Left lung (tissue), 10 donors: ENCODE data around the gene BROX. TPM values are rescaled to one million over a fixed set of nuclear protein-coding genes. Genes with fewer than 3 reads are reported as not detected.

Source experiments
- ATAC-seq: fragments of 200-7000 bp; cut with Tn5 transposase; one replicate; pipeline ENCODE4 v1.9.1; 2020; ENCODE audit warnings: moderate library complexity
- DNase-seq, 4 donors: peaks; one replicate each; pipeline ENCODE4 v3.0.0-alpha.2; 2013 to 2020
- H3K27ac ChIP-seq, 2 donors: fragments of 200-600 bp; sonication (generic) in 1 of 2; one replicate each; pipeline versions ENCODE4 v1.5.0 to v1.8.0; 2020 to 2021
- H3K27me3 ChIP-seq, 2 donors: fragments of 200-600 bp; sonication (generic) in 1 of 2; one replicate each; pipeline versions ENCODE4 v1.5.0 to v1.8.0; 2020 to 2021
- H3K36me3 ChIP-seq, 2 donors: fragments of 200-600 bp; sonication (generic) in 1 of 2; one replicate each; pipeline versions ENCODE4 v1.5.0 to v1.8.0; 2020 to 2021
- H3K4me1 ChIP-seq, 2 donors: fragments of 200-600 bp; one replicate each; pipeline ENCODE4 v1.8.0; 2021
- H3K4me3 ChIP-seq, 2 donors: fragments of 200-600 bp; sonication (generic) in 1 of 2; one replicate each; pipeline versions ENCODE4 v1.5.0 to v1.8.0; 2020 to 2021; ENCODE audit warnings: mild to moderate bottlenecking in 1 of 2
- H3K9me3 ChIP-seq, 2 donors: fragments of 200-600 bp; sonication (generic) in 1 of 2; one replicate each; pipeline versions ENCODE4 v1.5.0 to v1.8.0; 2020 to 2021
- intact Hi-C, 2 donors: fragments of 100-400 bp; cut with DNase I; formaldehyde crosslinking; loops; one replicate each; pipeline versions ENCODE4 v1.11.2 to v1.14.2; 2022
- polyA plus RNA-seq, 6 donors: library from polyadenylated mRNA; unstranded; fragments of 120-200 nt; gene quantifications; one replicate each; pipeline ENCODE4 v1.2.1, GENCODE V29; 2013; ENCODE audit not compliant: insufficient read length in 6 of 6
- total RNA-seq, 2 donors: library from RNA; stranded (reverse); fragmentation: NEBNext Ultra II Directional; extraction: Animal tissue kit (Norgen Biotek cat#: 25700); gene quantifications; one replicate each; pipeline ENCODE4 v1.2.1, GENCODE V29; 2021
- TF ChIP-seq, protein P1 (sequence below), 2 donors: fragments of 200-600 bp; sonication (generic) in 1 of 2; IDR thresholded peaks; one replicate each; pipeline versions ENCODE4 v1.5.0 to v1.8.0; 2021; ENCODE audit warnings: antibody characterized with exemption in 2 of 2
- donor health status: DM: no; HTN: yes; CAD: no.
- donor health status: DM: no; HTN: no; CAD: no.

The BROX gene
- total and polyA plus RNA-seq, 8 donors: 41.4 to 52.6 (median 47.2) TPM

DNA sequence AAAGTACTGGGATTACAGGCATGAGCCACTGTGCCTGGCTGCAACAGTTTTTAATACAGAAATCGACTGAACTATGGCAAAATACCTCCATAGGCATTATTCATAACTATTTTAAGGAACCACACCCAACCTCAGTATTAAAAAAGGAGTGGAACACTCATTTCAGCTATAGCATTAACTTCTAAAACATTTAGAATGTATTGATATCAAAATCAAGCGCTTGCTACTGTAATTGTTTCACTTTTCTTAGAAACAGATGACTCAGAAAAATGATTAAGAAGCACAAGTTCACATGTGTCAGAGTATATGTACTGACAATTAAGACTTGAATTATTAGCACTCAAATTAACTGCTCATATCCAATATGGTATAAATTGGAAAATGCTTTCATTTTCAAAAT, 15.2 kb upstream of the BROX start:
- H3K36me3 ChIP-seq: peaks cover 0 to 42% of the 10 kb centered on the region in 2 donors
- no peak overlapping the region for H3K27ac ChIP-seq
- DNase-seq (no peak), ATAC-seq (no peak)
- TF ChIP-seq, protein P1, sequence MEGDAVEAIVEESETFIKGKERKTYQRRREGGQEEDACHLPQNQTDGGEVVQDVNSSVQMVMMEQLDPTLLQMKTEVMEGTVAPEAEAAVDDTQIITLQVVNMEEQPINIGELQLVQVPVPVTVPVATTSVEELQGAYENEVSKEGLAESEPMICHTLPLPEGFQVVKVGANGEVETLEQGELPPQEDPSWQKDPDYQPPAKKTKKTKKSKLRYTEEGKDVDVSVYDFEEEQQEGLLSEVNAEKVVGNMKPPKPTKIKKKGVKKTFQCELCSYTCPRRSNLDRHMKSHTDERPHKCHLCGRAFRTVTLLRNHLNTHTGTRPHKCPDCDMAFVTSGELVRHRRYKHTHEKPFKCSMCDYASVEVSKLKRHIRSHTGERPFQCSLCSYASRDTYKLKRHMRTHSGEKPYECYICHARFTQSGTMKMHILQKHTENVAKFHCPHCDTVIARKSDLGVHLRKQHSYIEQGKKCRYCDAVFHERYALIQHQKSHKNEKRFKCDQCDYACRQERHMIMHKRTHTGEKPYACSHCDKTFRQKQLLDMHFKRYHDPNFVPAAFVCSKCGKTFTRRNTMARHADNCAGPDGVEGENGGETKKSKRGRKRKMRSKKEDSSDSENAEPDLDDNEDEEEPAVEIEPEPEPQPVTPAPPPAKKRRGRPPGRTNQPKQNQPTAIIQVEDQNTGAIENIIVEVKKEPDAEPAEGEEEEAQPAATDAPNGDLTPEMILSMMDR (IDR thresholded peaks at IDR 0.05): no peak
- H3K9me3 ChIP-seq: no peaks in the 10 kb centered on the region
- no peaks in the 10 kb centered on the region for H3K4me1 ChIP-seq
- intact Hi-C loops: no loop called here
- no peaks in the 10 kb centered on the region for H3K27me3 ChIP-seq
- H3K4me3 ChIP-seq: no peak overlapping the region

DNA sequence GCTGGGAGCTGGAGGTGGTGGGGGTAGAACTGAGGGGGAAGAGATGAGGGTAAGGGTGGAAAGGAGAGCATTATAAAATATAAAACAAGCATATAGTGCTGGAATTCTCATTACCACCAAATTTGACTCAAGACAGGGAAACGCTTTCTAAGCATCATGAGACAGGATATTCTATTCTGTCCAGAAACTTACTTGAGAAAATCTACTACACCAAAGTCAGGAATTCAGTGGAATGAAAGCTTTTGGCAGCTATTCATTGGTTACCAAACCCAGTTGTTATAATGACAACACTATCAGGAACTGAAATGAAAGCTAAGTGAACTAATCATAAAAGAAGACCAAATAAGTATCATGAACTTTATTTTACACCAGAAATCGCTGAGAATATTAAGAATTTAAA, 14.5 kb upstream of the BROX start:
- Histone ChIP-seq H3K27me3 (no peaks in the 10 kb centered on the region), H3K36me3 (peaks cover 0 to 46% of the 10 kb centered on the region in 2 donors), H3K9me3 (no peaks in the 10 kb centered on the region), H3K27ac (no peak overlapping the region), H3K4me1 (no peaks in the 10 kb centered on the region), H3K4me3 (no peak overlapping the region)
- no peak for ATAC-seq
- intact Hi-C loops: no loop called here
- TF ChIP-seq, protein P1 (IDR thresholded peaks at IDR 0.05): no peak
- peak in 1 of 4 donors; percentile 20 for DNase-seq

DNA sequence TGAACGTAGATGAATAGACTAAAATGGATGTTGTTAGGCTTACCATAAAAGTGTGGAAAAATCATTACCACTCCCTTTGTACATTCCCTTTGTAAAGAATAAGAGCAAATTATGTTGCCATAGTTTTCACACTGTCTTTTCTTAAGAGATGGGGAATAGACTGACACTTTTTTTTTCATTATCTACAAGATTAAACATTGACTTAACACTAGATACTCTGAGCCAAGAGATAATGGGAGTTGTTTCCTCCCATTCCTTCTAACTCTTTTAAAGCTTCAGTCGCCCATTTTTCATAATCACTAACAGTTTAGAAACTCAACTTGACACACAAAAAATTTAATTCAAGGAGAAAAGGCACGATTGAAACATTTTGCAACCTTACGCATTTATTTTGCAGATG, 10.2 kb upstream of the BROX start:
- Histone ChIP-seq H3K4me1 (no peaks in the 10 kb centered on the region), H3K4me3 (no peak overlapping the region), H3K9me3 (no peaks in the 10 kb centered on the region), H3K36me3 (peaks cover 0 to 41% of the 10 kb centered on the region in 2 donors), H3K27ac (no peak overlapping the region), H3K27me3 (no peaks in the 10 kb centered on the region)
- DNase-seq: no peak
- TF ChIP-seq, protein P1 (IDR thresholded peaks at IDR 0.05): no peak
- intact Hi-C loops: no loop called here
- ATAC-seq: no peak

DNA sequence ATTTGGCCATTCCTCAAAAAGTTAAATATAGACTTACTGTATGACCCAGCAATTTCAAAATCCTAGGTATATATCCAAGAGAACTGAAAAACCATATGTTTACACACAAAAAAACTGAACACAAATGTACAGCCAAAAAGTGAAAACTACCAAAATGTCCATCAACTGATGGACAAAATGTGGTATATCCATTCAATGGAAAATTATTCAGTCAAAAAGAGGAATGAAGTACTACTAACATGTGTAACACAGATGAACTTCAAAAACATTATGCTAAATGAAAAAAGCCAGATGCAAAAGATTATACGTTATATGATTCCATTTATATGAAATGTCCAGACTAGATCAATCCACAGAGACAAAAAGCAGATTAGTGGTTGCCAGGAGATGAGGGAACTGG, 8.1 kb upstream of the BROX start:
- Histone ChIP-seq H3K4me3 (no peak overlapping the region), H3K4me1 (peaks cover 3 to 9% of the 10 kb centered on the region in 2 donors), H3K27ac (no peak overlapping the region), H3K27me3 (no peaks in the 10 kb centered on the region), H3K36me3 (peaks cover 0 to 36% of the 10 kb centered on the region in 2 donors), H3K9me3 (no peaks in the 10 kb centered on the region)
- DNase-seq (no peak), ATAC-seq (no peak)
- intact Hi-C loops: no loop called here
- TF ChIP-seq, protein P1 (IDR thresholded peaks at IDR 0.05): no peak

DNA sequence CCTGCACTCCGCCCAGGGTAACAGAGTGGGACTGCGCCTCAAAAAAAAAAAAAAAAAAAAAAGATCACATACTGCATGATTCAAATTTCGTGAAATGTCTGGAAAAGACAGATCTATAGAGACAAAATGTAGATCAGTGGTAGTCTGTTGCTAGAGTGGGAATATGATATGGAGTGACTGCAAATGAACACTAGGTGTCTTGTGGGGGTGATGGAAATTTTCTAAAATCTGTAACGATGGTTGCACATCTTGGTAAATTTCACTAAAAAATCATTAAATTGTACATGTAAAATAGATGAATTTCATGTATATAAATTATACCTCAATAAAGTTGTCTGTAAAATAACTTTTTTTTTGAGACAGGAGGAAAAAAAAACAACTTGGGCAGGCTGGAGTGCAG, 5.5 kb upstream of the BROX start:
- H3K27ac ChIP-seq: no peak overlapping the region
- ATAC-seq: no peak
- no peak overlapping the region for H3K4me3 ChIP-seq
- no peaks in the 10 kb centered on the region for H3K9me3 ChIP-seq
- intact Hi-C loops: no loop called here
- peaks cover 18 to 33% of the 10 kb centered on the region in 2 donors for H3K4me1 ChIP-seq
- DNase-seq: no peak
- no peaks in the 10 kb centered on the region for H3K27me3 ChIP-seq
- peaks cover 0 to 11% of the 10 kb centered on the region in 2 donors for H3K36me3 ChIP-seq
- TF ChIP-seq, protein P1 (IDR thresholded peaks at IDR 0.05): no peak
